ENCODE data around the gene POLR1C.

Gene POLR1C

GRCh38 chr6:43499028-43499815, 17.7 kb upstream of the POLR1C start:
- H3K4me1 ChIP-seq (ENCODE audit: insufficient read depth, low read length, severe bottlenecking) = no peaks in the 10 kb centered on the region
- H3F3A ChIP-seq (ENCODE audit: insufficient read depth, low read length) = no peaks in the 10 kb centered on the region
- TF ChIP-seq, protein P1, sequence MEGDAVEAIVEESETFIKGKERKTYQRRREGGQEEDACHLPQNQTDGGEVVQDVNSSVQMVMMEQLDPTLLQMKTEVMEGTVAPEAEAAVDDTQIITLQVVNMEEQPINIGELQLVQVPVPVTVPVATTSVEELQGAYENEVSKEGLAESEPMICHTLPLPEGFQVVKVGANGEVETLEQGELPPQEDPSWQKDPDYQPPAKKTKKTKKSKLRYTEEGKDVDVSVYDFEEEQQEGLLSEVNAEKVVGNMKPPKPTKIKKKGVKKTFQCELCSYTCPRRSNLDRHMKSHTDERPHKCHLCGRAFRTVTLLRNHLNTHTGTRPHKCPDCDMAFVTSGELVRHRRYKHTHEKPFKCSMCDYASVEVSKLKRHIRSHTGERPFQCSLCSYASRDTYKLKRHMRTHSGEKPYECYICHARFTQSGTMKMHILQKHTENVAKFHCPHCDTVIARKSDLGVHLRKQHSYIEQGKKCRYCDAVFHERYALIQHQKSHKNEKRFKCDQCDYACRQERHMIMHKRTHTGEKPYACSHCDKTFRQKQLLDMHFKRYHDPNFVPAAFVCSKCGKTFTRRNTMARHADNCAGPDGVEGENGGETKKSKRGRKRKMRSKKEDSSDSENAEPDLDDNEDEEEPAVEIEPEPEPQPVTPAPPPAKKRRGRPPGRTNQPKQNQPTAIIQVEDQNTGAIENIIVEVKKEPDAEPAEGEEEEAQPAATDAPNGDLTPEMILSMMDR (IDR thresholded peaks at IDR 0.05; ENCODE audit: low read length) = no peak
- TF ChIP-seq EZH2 (IDR thresholded peaks at IDR 0.05; ENCODE audit: borderline replicate concordance, low read length) = no peak
- H3K9ac ChIP-seq (ENCODE audit: low read length) = no peak overlapping the region
- peaks cover 32% of the 10 kb centered on the region; the same call in 1 of the 2 replicates for H3K36me3 ChIP-seq (ENCODE audit: insufficient read depth, low read length)
- no peaks in the 10 kb centered on the region for H3K27me3 ChIP-seq (ENCODE audit: insufficient read depth, low read length)
- no peaks in the 10 kb centered on the region for H4K20me1 ChIP-seq (ENCODE audit: insufficient read depth, low read length)
- no peaks in the 10 kb centered on the region for H3K9me2 ChIP-seq (ENCODE audit: low read depth, low read length)
- H3K27ac ChIP-seq (ENCODE audit: low read depth, low read length, poor library complexity, severe bottlenecking) = no peak overlapping the region
- H3K4me3 ChIP-seq (ENCODE audit: low read depth, low read length, poor library complexity, severe bottlenecking) = no peak overlapping the region
- no peak overlapping the region for H3K4me2 ChIP-seq (ENCODE audit: low read length)
- no peaks in the 10 kb centered on the region for H3K9me3 ChIP-seq (ENCODE audit: low read length)
- H2AFZ ChIP-seq (ENCODE audit: low read length) = no peak overlapping the region
- H3K79me2 ChIP-seq (ENCODE audit: insufficient read depth, low read length) = no peaks in the 10 kb centered on the region

GRCh38 chr6:43500921-43501320, 16.0 kb upstream of the POLR1C start:
- Histone ChIP-seq H4K20me1 (ENCODE audit: insufficient read depth, low read length) (no peaks in the 10 kb centered on the region), H3K9me2 (ENCODE audit: low read depth, low read length) (no peaks in the 10 kb centered on the region), H3K9ac (ENCODE audit: low read length) (no peak overlapping the region), H3K27me3 (ENCODE audit: insufficient read depth, low read length) (no peaks in the 10 kb centered on the region), H3K4me3 (ENCODE audit: low read depth, low read length, poor library complexity, severe bottlenecking) (no peak overlapping the region), H3K9me3 (ENCODE audit: low read length) (no peaks in the 10 kb centered on the region), H3K27ac (ENCODE audit: low read depth, low read length, poor library complexity, severe bottlenecking) (no peak overlapping the region), H3K4me2 (ENCODE audit: low read length) (no peak overlapping the region), H3K36me3 (ENCODE audit: insufficient read depth, low read length) (peaks cover 43% of the 10 kb centered on the region; the same call in 1 of the 2 replicates), H3K4me1 (ENCODE audit: insufficient read depth, low read length, severe bottlenecking) (no peaks in the 10 kb centered on the region), H3K79me2 (ENCODE audit: insufficient read depth, low read length) (no peaks in the 10 kb centered on the region), H3F3A (ENCODE audit: insufficient read depth, low read length) (no peaks in the 10 kb centered on the region), H2AFZ (ENCODE audit: low read length) (no peak overlapping the region)
- TF ChIP-seq EZH2 (IDR thresholded peaks at IDR 0.05; ENCODE audit: borderline replicate concordance, low read length) = no peak
- TF ChIP-seq, protein P1 (IDR thresholded peaks at IDR 0.05; ENCODE audit: low read length) = no peak

DNA sequence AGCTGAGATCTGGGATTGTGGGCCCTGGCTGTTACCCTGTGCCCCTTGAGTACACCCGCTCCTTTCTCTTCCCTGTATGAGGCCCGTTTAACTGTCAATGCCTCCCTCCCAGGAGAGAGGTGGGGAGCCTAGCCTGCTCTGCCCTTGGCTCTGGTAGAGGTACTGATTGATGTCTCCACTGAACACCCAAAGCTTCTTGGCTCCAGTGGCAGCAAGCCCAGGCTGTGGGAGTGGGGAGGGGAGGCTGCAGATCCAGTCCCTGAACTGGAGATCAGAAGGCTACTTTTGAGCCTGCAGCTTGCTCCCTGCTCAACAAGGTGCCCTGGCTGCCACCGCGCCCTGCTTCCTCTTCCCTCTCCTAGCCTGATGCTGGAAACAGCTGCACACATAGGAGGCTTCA, 14.2 kb upstream of the POLR1C start:
- Histone ChIP-seq H3K36me3 (ENCODE audit: insufficient read depth, low read length) (peaks cover 43% of the 10 kb centered on the region; the same call in 1 of the 2 replicates), H4K20me1 (ENCODE audit: insufficient read depth, low read length) (no peaks in the 10 kb centered on the region), H3K27me3 (ENCODE audit: insufficient read depth, low read length) (no peaks in the 10 kb centered on the region), H3F3A (ENCODE audit: insufficient read depth, low read length) (no peaks in the 10 kb centered on the region), H3K9ac (ENCODE audit: low read length) (no peak overlapping the region), H3K4me3 (ENCODE audit: low read depth, low read length, poor library complexity, severe bottlenecking) (no peak overlapping the region), H3K79me2 (ENCODE audit: insufficient read depth, low read length) (no peaks in the 10 kb centered on the region), H3K9me2 (ENCODE audit: low read depth, low read length) (no peaks in the 10 kb centered on the region), H3K27ac (ENCODE audit: low read depth, low read length, poor library complexity, severe bottlenecking) (no peak overlapping the region), H3K4me2 (ENCODE audit: low read length) (no peak overlapping the region), H3K9me3 (ENCODE audit: low read length) (no peaks in the 10 kb centered on the region), H3K4me1 (ENCODE audit: insufficient read depth, low read length, severe bottlenecking) (no peaks in the 10 kb centered on the region), H2AFZ (ENCODE audit: low read length) (no peak overlapping the region)
- TF ChIP-seq, protein P1 (IDR thresholded peaks at IDR 0.05; ENCODE audit: low read length) = no peak
- no peak for TF ChIP-seq EZH2 (IDR thresholded peaks at IDR 0.05; ENCODE audit: borderline replicate concordance, low read length)
